SK-MEL-5 (cell line): ENCODE data around the gene SASH1. TPM values are rescaled to one million over a fixed set of nuclear protein-coding genes. Genes with fewer than 3 reads are reported as not detected.

Source experiments
- DNase-seq: peaks from one replicate; pipeline ENCODE4 v3.0.0-alpha.2; 2016; ENCODE audit warnings: low read depth, low spot score
- in situ Hi-C: cut with HindIII; loops from 2 replicates; pipeline ENCODE4 v1.10.0; 2016; ENCODE audit warnings: low sequenced_read_pairs, high pct_unique_total_duplicates, low pct_unique_long_range_greater_than_20kb
- small RNA-seq, 2 experiments: library from RNA; depleted of rRNA; stranded (forward); fragments of <200 nt; gene quantifications; one replicate each; pipeline ENCODE3, GENCODE V24; 2014
- total RNA-seq: library from RNA; depleted of rRNA; stranded (reverse); fragments of >200 nt; shearing (Covaris generic); gene quantifications from 2 replicates; pipeline ENCODE4 v1.2.3, GENCODE V29; 2014

The SASH1 gene
- total RNA-seq, 1 experiment from 2014 or later: 43.7 TPM

- in situ Hi-C loops: no loop called here
- no peak for DNase-seq
These were observed 250.6 kb downstream of the SASH1 start for GRCh38 chr6:148593130-148593812.

GRCh38 chr6:148593813-148594170, 251.2 kb downstream of the SASH1 start:
- DNase-seq: no peak
- in situ Hi-C loops: no loop called here

GRCh38 chr6:148595550-148595949, 252.9 kb downstream of the SASH1 start:
- no peak for DNase-seq
- in situ Hi-C loops: no loop called here

- no peak for DNase-seq
- in situ Hi-C loops: no loop called here
These were observed 254.3 kb downstream of the SASH1 start for GRCh38 chr6:148596891-148597455.

GRCh38 chr6:148598724-148599123, 256.1 kb downstream of the SASH1 start:
- in situ Hi-C loops: no loop called here

GRCh38 chr6:148599967-148600426, 257.4 kb downstream of the SASH1 start:
- DNase-seq: no peak

More at GRCh38 chr6:148598724-148599123, 256.1 kb downstream of the SASH1 start:
- no peak for DNase-seq

More at GRCh38 chr6:148599967-148600426, 257.4 kb downstream of the SASH1 start:
- in situ Hi-C loops: no loop called here

Small RNA genes within 50 kb of the gene (small RNA-seq; reads per million reads assigned to genes)
- 0 reads per million in 2 experiments for gene SNRPEP6
